Measurements from ENCODE around the gene PLCB1.

PLCB1 gene

GRCh38 chr20:8234580-8234979, 102.5 kb downstream of the PLCB1 start:
- FAIRE-seq (no peak), DNase-seq (ENCODE audit: insufficient read length, low spot score) (no peak)

GRCh38 chr20:8242066-8242465, 110.0 kb downstream of the PLCB1 start:
- FAIRE-seq = no peak

GRCh38 chr20:8242827-8243724, 111.0 kb downstream of the PLCB1 start:
- DNase-seq (ENCODE audit: insufficient read length, low spot score) (no peak), FAIRE-seq (no peak)

More at GRCh38 chr20:8242066-8242465, 110.0 kb downstream of the PLCB1 start:
- DNase-seq (ENCODE audit: insufficient read length, low spot score) = no peak

- no peak for FAIRE-seq
- no peak for DNase-seq (ENCODE audit: insufficient read length, low spot score)
Observed at GRCh38 chr20:8244637-8245036, 112.6 kb downstream of the PLCB1 start.

GRCh38 chr20:8246153-8246552, 114.1 kb downstream of the PLCB1 start:
- FAIRE-seq (no peak), DNase-seq (ENCODE audit: insufficient read length, low spot score) (no peak)

GRCh38 chr20:8246716-8247115, 114.7 kb downstream of the PLCB1 start:
- no peak for FAIRE-seq
- DNase-seq (ENCODE audit: insufficient read length, low spot score) = no peak

GRCh38 chr20:8248051-8248450, 116.0 kb downstream of the PLCB1 start:
- no peak for FAIRE-seq
- DNase-seq (ENCODE audit: insufficient read length, low spot score) = no peak

GRCh38 chr20:8249634-8250033, 117.6 kb downstream of the PLCB1 start:
- no peak for FAIRE-seq
- DNase-seq (ENCODE audit: insufficient read length, low spot score) = no peak

GRCh38 chr20:8250539-8251200, 118.6 kb downstream of the PLCB1 start:
- FAIRE-seq = no peak
- no peak for DNase-seq (ENCODE audit: insufficient read length, low spot score)

- FAIRE-seq (no peak), DNase-seq (ENCODE audit: insufficient read length, low spot score) (no peak)
Observed at GRCh38 chr20:8251201-8251575, 119.1 kb downstream of the PLCB1 start.

GRCh38 chr20:8254911-8255582, 123.0 kb downstream of the PLCB1 start:
- no peak for DNase-seq (ENCODE audit: insufficient read length, low spot score)
- no peak for FAIRE-seq

GRCh38 chr20:8255945-8256632, 124.0 kb downstream of the PLCB1 start:
- FAIRE-seq (no peak), DNase-seq (ENCODE audit: insufficient read length, low spot score) (no peak)

GRCh38 chr20:8260837-8261251, 128.8 kb downstream of the PLCB1 start:
- FAIRE-seq (no peak), DNase-seq (ENCODE audit: insufficient read length, low spot score) (no peak)

GRCh38 chr20:8262721-8263120, 130.7 kb downstream of the PLCB1 start:
- FAIRE-seq = no peak

GRCh38 chr20:8265588-8265987, 133.5 kb downstream of the PLCB1 start:
- DNase-seq (ENCODE audit: insufficient read length, low spot score) = no peak
- FAIRE-seq = no peak

More at GRCh38 chr20:8262721-8263120, 130.7 kb downstream of the PLCB1 start:
- DNase-seq (ENCODE audit: insufficient read length, low spot score) = no peak

- FAIRE-seq (no peak), DNase-seq (ENCODE audit: insufficient read length, low spot score) (no peak)
Observed at GRCh38 chr20:8267009-8267408, 134.9 kb downstream of the PLCB1 start.

- no peak for FAIRE-seq
- DNase-seq (ENCODE audit: insufficient read length, low spot score) = no peak
Observed at GRCh38 chr20:8271727-8272126, 139.7 kb downstream of the PLCB1 start.

- FAIRE-seq (no peak), DNase-seq (ENCODE audit: insufficient read length, low spot score) (no peak)
Observed at GRCh38 chr20:8272766-8273165, 140.7 kb downstream of the PLCB1 start.

GRCh38 chr20:8284902-8285301, 152.8 kb downstream of the PLCB1 start:
- FAIRE-seq (no peak), DNase-seq (ENCODE audit: insufficient read length, low spot score) (no peak)

- no peak for DNase-seq (ENCODE audit: insufficient read length, low spot score)
- FAIRE-seq = no peak
Observed at GRCh38 chr20:8287340-8287739, 155.3 kb downstream of the PLCB1 start.

- FAIRE-seq = no peak
- no peak for DNase-seq (ENCODE audit: insufficient read length, low spot score)
Observed at GRCh38 chr20:8291200-8291599, 159.1 kb downstream of the PLCB1 start.

All from HTR-8/SVneo (cell line).